HepG2 (cell line): ENCODE results near the gene TTC31. TPM values are rescaled to one million over a fixed set of nuclear protein-coding genes. Genes with fewer than 3 reads are reported as not detected.

ENCODE experiments used
- AHDC1 ChIP-seq: sonication (generic); formaldehyde crosslinking; IDR thresholded peaks from 2 replicates; pipeline ENCODE4 v1.5.1; 2020; ENCODE audit warnings: mild to moderate bottlenecking, missing genetic modification reagents, borderline replicate concordance
- ATF5 ChIP-seq: sonication (generic); formaldehyde crosslinking; IDR thresholded peaks from 2 replicates; pipeline ENCODE4 v1.4.0; 2020; ENCODE audit warnings: mild to moderate bottlenecking, low read depth, missing genetic modification reagents
- CCAR2 ChIP-seq: fragments of 200-400 bp; formaldehyde crosslinking; optimal IDR thresholded peaks from 2 replicates; pipeline ENCODE3; 2018; ENCODE audit warnings: low read depth, mild to moderate bottlenecking, low read length, moderate library complexity
- CENPT ChIP-seq: sonication (generic); formaldehyde crosslinking; IDR thresholded peaks from 2 replicates; pipeline ENCODE4 v1.8.0; 2022; ENCODE audit warnings: low read depth, mild to moderate bottlenecking, moderate library complexity, missing genetic modification reagents
- CHD2 ChIP-seq: IDR thresholded peaks from 2 replicates; pipeline ENCODE4 v1.6.1; 2011; ENCODE audit warnings: low read depth, low read length, improper control_type of control experiment
- DR1 ChIP-seq: sonication (generic); formaldehyde crosslinking; IDR thresholded peaks from 2 replicates; pipeline ENCODE4 v1.8.0; 2021; ENCODE audit warnings: mild to moderate bottlenecking, missing genetic modification reagents, inconsistent platforms
- GTF2F1 ChIP-seq: fragments of 150-350 bp; IDR thresholded peaks from 2 replicates; pipeline ENCODE4 v1.6.1; 2014; ENCODE audit warnings: low read length
- KDM5A ChIP-seq: fragments of 200-600 bp; sonication (generic); IDR thresholded peaks from 2 replicates; pipeline ENCODE4 v1.7.0; 2018; ENCODE audit warnings: antibody characterized with exemption, mild to moderate bottlenecking, low read length, borderline replicate concordance
- NFE2L2 ChIP-seq: fragments of 150-350 bp; IDR thresholded peaks from 2 replicates; pipeline ENCODE4 v1.6.1; 2014; ENCODE audit warnings: low read length
- PRDM10 ChIP-seq: sonication (generic); formaldehyde crosslinking; IDR thresholded peaks from 2 replicates; pipeline ENCODE4 v1.4.0; 2020; ENCODE audit warnings: low read depth, missing genetic modification reagents
- RXRB ChIP-seq: IDR thresholded peaks from 2 replicates; pipeline ENCODE4 v1.6.1; 2016; ENCODE audit warnings: borderline replicate concordance, missing genetic modification reagents, missing compliant biosample characterization
- STAG1 ChIP-seq: sonication (generic); formaldehyde crosslinking; IDR thresholded peaks from 2 replicates; pipeline ENCODE4 v1.4.0; 2020; ENCODE audit warnings: missing genetic modification reagents
- TAF1 ChIP-seq: sonication (generic); formaldehyde crosslinking; IDR thresholded peaks from 2 replicates; pipeline ENCODE4 v1.4.0; 2020; ENCODE audit warnings: missing genetic modification reagents
- ZNF337 ChIP-seq: sonication (generic); formaldehyde crosslinking; IDR thresholded peaks from 2 replicates; pipeline ENCODE4 v1.5.1; 2020; ENCODE audit warnings: missing genetic modification reagents, low read depth, mild to moderate bottlenecking, borderline replicate concordance
- ZNF572 ChIP-seq: sonication (generic); formaldehyde crosslinking; IDR thresholded peaks from 2 replicates; pipeline ENCODE4 v1.5.1; 2020; ENCODE audit warnings: mild to moderate bottlenecking, missing genetic modification reagents
- ZNF761 ChIP-seq: sonication (generic); formaldehyde crosslinking; conservative IDR thresholded peaks from 2 replicates; pipeline ENCODE4 v1.4.0; 2020; ENCODE audit warnings: mild to moderate bottlenecking, missing genetic modification reagents
- polyA plus RNA-seq, 8 experiments: library from polyadenylated mRNA; depleted of rRNA in 3 of 8; stranded (reverse) in 7 of 8; unstranded in 1 of 8; fragments of >200 nt; fragmentation: Illumina TruSeq in 4 of 8; extraction: Trizol in 4 of 8; gene quantifications; 2 replicates each; pipeline versions ENCODE4 v1.2.1 to v1.2.3, GENCODE V29; 2011 to 2016; ENCODE audit warnings: low read depth in 4 of 8, missing spikeins in 1 of 8, mixed read lengths in 1 of 8; ENCODE audit not compliant: insufficient read depth in 1 of 8
- total RNA-seq, 5 experiments: library from RNA; depleted of rRNA; stranded (reverse); fragments of >200 nt; fragmentation: Illumina TruSeq; extraction: Trizol; gene quantifications; 2 replicates each; pipeline ENCODE4 v1.2.3, GENCODE V29; 2016; ENCODE audit warnings: low read depth in 1 of 5
- TF ChIP-seq, protein P1 (sequence below): sonication (generic); formaldehyde crosslinking; IDR thresholded peaks from 2 replicates; pipeline ENCODE4 v1.9.0; 2021; ENCODE audit warnings: missing genetic modification reagents, borderline replicate concordance

TTC31 gene
- total and polyA plus RNA-seq, 2 of the 13 experiments (the other 11 are each of a cell fraction or from before 2014, with no cell fraction given) = 28.3 to 39.5 TPM

GRCh38 chr2:74502720-74503505 is 20.0 kb downstream of the TTC31 start (continued):
- TF ChIP-seq ZNF761 (CRISPR knock-in tag) (no peak; the same call in 1 of the 2 replicates), ATF5 (no peak), TAF1 (peak; percentile 81), STAG1 (CRISPR knock-in tag) (peak; percentile 77), GTF2F1 (no peak), ZNF337 (CRISPR knock-in tag) (peak; percentile 82; the same call in 1 of the 2 replicates), ZNF572 (CRISPR knock-in tag) (peak; percentile 98), CHD2 (no peak), DR1 (CRISPR knock-in tag) (0 out of 2 replicates have a peak, but pooled peaks have one; percentile 28), PRDM10 (CRISPR knock-in tag) (no peak; the same call in 1 of the 2 replicates), CCAR2 (peak; percentile 32), NFE2L2 (no peak), AHDC1 (CRISPR knock-in tag) (peak; percentile 67; the same call in 1 of the 2 replicates), CENPT (CRISPR knock-in tag) (0 out of 2 replicates have a peak, but pooled peaks have one; percentile 80), KDM5A (peak; percentile 82), RXRB (CRISPR knock-in tag) (no peak; the same call in 1 of the 2 replicates)
- TF ChIP-seq, protein P1, sequence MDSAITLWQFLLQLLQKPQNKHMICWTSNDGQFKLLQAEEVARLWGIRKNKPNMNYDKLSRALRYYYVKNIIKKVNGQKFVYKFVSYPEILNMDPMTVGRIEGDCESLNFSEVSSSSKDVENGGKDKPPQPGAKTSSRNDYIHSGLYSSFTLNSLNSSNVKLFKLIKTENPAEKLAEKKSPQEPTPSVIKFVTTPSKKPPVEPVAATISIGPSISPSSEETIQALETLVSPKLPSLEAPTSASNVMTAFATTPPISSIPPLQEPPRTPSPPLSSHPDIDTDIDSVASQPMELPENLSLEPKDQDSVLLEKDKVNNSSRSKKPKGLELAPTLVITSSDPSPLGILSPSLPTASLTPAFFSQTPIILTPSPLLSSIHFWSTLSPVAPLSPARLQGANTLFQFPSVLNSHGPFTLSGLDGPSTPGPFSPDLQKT (CRISPR knock-in tag) = no peak
